Prostate gland (tissue), 2 donors: ENCODE measurements around the gene ATP6V0B.

Experiments
- CTCF ChIP-seq, 4 experiments: fragments of 200-600 bp in 2 of 4; fragments of 450-650 bp in 2 of 4; sonication (generic) in 2 of 4; IDR thresholded peaks; 1 replicate in 3 of 4; 2 replicates in 1 of 4; pipeline ENCODE4 v1.5.1; 2016 to 2019; ENCODE audit warnings: antibody characterized with exemption in 4 of 4, mild to moderate bottlenecking in 2 of 4, moderate library complexity in 2 of 4
- POLR2AphosphoS5 ChIP-seq: sonication (generic); formaldehyde crosslinking; IDR thresholded peaks from one replicate; pipeline ENCODE4 v1.6.1; 2017; ENCODE audit warnings: antibody characterized with exemption

- TF ChIP-seq CTCF (IDR thresholded peaks at IDR 0.05) (no peak), POLR2AphosphoS5 (no peak)
Measured at GRCh38 chr1:43999455-43999854, 24.7 kb downstream of the ATP6V0B start.
